ENCODE measurements around the gene KBTBD13.

DNA sequence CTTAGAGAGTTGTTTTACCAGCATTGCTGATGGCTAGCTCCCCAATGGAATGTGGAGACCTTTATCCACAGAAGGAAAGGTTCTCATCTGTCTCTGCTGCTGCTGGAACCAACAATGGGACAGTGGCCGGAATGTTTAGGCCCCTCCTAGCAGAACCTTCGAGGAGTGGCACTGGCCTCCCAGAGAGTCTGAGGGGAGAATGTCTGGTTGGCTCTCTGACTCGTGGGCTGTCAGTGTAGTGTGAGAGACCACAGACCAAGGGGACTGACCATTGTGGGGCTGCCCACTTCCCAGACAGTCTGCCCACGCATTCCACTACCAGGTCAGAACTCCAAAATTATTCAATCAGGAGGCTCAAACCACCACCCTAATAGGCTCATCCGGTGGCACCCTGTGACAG is 13.8 kb upstream of the KBTBD13 start:
- TF ChIP-seq, protein P1, sequence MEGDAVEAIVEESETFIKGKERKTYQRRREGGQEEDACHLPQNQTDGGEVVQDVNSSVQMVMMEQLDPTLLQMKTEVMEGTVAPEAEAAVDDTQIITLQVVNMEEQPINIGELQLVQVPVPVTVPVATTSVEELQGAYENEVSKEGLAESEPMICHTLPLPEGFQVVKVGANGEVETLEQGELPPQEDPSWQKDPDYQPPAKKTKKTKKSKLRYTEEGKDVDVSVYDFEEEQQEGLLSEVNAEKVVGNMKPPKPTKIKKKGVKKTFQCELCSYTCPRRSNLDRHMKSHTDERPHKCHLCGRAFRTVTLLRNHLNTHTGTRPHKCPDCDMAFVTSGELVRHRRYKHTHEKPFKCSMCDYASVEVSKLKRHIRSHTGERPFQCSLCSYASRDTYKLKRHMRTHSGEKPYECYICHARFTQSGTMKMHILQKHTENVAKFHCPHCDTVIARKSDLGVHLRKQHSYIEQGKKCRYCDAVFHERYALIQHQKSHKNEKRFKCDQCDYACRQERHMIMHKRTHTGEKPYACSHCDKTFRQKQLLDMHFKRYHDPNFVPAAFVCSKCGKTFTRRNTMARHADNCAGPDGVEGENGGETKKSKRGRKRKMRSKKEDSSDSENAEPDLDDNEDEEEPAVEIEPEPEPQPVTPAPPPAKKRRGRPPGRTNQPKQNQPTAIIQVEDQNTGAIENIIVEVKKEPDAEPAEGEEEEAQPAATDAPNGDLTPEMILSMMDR (IDR thresholded peaks at IDR 0.05) = no peak
- TF ChIP-seq ZFX (IDR thresholded peaks at IDR 0.05; ENCODE audit: borderline replicate concordance) = no peak

All from 22Rv1 (cell line).